SK-N-MC (cell line): ENCODE measurements around the gene DMAC1.

Experiments
- EZH2 ChIP-seq: fragments of 200-600 bp; sonication (generic); IDR thresholded peaks from one replicate; pipeline ENCODE4 v1.6.1; 2017; ENCODE audit warnings: antibody characterized with exemption
- POLR2AphosphoS5 ChIP-seq: IDR thresholded peaks from 2 replicates; pipeline ENCODE4 v1.6.1; 2012; ENCODE audit warnings: mild to moderate bottlenecking, low read depth, low read length, borderline replicate concordance

DNA sequence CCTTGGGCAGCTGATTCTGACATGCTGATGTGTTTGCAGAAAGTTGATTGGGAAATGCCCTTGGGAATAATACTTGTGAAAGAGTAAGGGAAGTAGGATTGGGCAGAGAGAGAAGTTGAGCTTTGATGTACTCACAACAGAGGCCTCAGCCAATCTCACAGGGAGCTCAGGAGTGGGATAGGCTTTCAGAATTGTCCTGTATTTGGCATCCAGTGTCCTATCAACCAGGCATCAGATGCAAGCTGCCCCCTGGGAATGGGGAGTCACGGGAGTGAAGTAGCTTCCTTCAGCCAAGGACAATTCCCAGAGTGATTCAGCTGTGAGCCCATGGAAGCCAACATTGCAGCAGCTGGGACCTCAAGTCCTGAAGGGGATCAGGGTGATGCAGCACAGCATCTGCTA lies 39.6 kb downstream of the DMAC1 start:
- TF ChIP-seq POLR2AphosphoS5 (no peak), EZH2 (no peak)
